Measurements from ENCODE around the gene DPF3. TPM values are rescaled to one million over a fixed set of nuclear protein-coding genes. Genes with fewer than 3 reads are reported as not detected.

Gene DPF3
- total and polyA plus RNA-seq, 2 donors from 2014 or later, result 2.3 to 2.8 TPM

DNA sequence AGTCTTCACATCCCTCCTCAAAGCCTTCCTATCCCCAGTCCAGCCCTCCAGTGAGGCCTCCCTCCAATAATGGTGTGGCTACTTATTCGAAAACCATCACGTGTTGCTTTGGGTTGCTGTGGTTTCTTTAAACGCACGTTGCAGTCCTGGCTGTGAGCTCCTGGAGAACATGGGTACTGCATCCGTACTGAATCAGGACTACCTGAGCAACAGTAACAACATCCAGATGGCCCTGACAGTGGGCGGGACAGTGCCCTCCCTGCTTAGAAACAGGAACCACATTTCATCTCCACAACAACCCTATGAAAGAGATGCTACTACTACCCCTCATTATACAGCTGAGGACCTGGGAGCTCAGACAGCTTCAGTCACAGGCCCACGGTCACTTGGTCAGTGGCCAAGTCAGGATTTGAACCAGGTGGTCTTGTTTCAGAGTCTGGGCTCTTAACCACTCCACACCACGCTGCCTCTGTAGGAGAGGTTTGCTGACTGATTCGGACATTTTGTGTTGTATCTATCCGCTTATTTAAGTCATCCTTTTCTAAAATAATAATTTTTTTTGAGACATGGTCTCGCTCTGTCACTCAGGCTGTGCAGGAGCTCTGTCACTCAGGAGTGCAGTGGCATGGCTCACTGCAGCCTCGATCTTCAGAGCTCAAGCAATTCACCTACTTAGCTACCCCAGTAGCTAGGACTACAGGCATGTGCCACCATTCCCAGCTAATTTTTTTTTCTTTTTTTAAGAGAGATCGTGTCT lies 104.8 kb downstream of the DPF3 start:
- Histone ChIP-seq H3K9ac (ENCODE audit: low read length in 3 of 3) (no peak overlapping the region), H3K9me3 (ENCODE audit: control insufficient read depth in 2 of 3, insufficient read depth in 1 of 3, low read length in 3 of 3) (no peaks in the 10 kb centered on the region), H3K4me3 (ENCODE audit: low read length in 3 of 3) (no peak overlapping the region), H3K27ac (ENCODE audit: low read depth in 2 of 2, low read length in 2 of 2) (no peak overlapping the region), H3K36me3 (ENCODE audit: control insufficient read depth in 2 of 3, insufficient read depth in 3 of 3, low read length in 3 of 3) (no peaks in the 10 kb centered on the region), H3K4me1 (ENCODE audit: control insufficient read depth in 2 of 3, insufficient read depth in 2 of 3, low read depth in 1 of 3, low read length in 3 of 3) (no peaks in the 10 kb centered on the region), H3K27me3 (ENCODE audit: control insufficient read depth, insufficient read depth, low read length) (no peaks in the 10 kb centered on the region)
- no peak for TF ChIP-seq CTCF (IDR thresholded peaks at IDR 0.05; ENCODE audit: borderline replicate concordance, extremely low read depth, insufficient read depth)
- intact Hi-C loops (cut with DNase I), result no loop called here
- no peak for FAIRE-seq
- no peak for DNase-seq

DNA sequence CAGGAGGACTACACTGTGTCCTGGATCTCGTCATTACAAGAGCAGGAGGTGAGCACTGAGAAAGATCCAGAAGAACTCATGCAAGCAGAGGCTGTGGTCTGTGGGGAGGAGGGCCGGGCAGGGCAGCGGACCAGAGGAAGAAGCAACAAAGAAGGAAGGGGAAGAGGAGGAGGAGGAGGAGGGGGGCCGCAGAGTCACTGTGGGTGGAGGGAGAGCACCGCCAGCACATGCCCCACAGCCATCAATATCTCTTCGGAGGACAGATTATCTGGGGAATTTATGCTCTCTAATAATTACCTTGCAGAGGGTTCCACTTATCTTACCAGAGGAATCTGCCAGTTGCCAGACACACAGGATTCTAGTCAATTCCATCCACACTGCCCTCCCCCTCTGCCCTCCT lies 105.6 kb downstream of the DPF3 start:
- H3K27ac ChIP-seq (ENCODE audit: low read depth in 2 of 2, low read length in 2 of 2), result no peak overlapping the region
- TF ChIP-seq CTCF (IDR thresholded peaks at IDR 0.05; ENCODE audit: borderline replicate concordance, extremely low read depth, insufficient read depth), result no peak
- no peaks in the 10 kb centered on the region for H3K36me3 ChIP-seq (ENCODE audit: control insufficient read depth in 2 of 3, insufficient read depth in 3 of 3, low read length in 3 of 3)
- no peaks in the 10 kb centered on the region for H3K27me3 ChIP-seq (ENCODE audit: control insufficient read depth, insufficient read depth, low read length)
- FAIRE-seq (no peak), DNase-seq (peak in 1 of 5 donors; percentile 23)
- H3K9me3 ChIP-seq (ENCODE audit: control insufficient read depth in 2 of 3, insufficient read depth in 1 of 3, low read length in 3 of 3), result no peaks in the 10 kb centered on the region
- no peak overlapping the region for H3K4me3 ChIP-seq (ENCODE audit: low read length in 3 of 3)
- intact Hi-C loops (cut with DNase I), result no loop called here
- H3K4me1 ChIP-seq (ENCODE audit: control insufficient read depth in 2 of 3, insufficient read depth in 2 of 3, low read depth in 1 of 3, low read length in 3 of 3), result no peaks in the 10 kb centered on the region
- H3K9ac ChIP-seq (ENCODE audit: low read length in 3 of 3), result no peak overlapping the region

DNA sequence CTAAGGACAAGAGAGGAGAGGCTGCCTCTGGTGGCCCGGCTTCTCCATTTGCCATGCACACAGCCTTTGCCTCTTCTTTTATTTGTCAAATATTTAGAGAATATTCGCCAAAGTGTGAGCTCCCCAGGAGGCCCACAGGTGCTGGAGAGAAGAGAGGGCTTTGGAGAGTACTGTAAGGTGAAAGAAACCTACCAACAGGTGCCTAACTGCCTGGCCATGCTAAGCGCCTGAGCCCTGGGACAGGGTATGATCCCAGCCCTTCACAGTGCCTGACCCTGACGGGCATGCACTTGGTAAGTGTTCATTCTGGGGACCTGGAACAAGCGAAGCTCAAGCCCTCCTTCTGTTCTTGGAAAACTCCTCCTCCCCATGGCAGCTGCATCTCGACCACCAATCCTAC lies 106.1 kb downstream of the DPF3 start:
- Histone ChIP-seq H3K36me3 (ENCODE audit: control insufficient read depth in 2 of 3, insufficient read depth in 3 of 3, low read length in 3 of 3) (no peaks in the 10 kb centered on the region), H3K4me3 (ENCODE audit: low read length in 3 of 3) (no peak overlapping the region), H3K27ac (ENCODE audit: low read depth in 2 of 2, low read length in 2 of 2) (no peak overlapping the region), H3K9ac (ENCODE audit: low read length in 3 of 3) (no peak overlapping the region), H3K27me3 (ENCODE audit: control insufficient read depth, insufficient read depth, low read length) (no peaks in the 10 kb centered on the region), H3K9me3 (ENCODE audit: control insufficient read depth in 2 of 3, insufficient read depth in 1 of 3, low read length in 3 of 3) (no peaks in the 10 kb centered on the region), H3K4me1 (ENCODE audit: control insufficient read depth in 2 of 3, insufficient read depth in 2 of 3, low read depth in 1 of 3, low read length in 3 of 3) (no peaks in the 10 kb centered on the region)
- no peak for FAIRE-seq
- intact Hi-C loops (cut with DNase I), result no loop called here
- TF ChIP-seq CTCF (IDR thresholded peaks at IDR 0.05; ENCODE audit: borderline replicate concordance, extremely low read depth, insufficient read depth), result no peak
- DNase-seq, result no peak
